Pancreas (tissue), 10 donors: ENCODE data around the gene LAPTM4A. TPM values are rescaled to one million over a fixed set of nuclear protein-coding genes. Genes with fewer than 3 reads are reported as not detected.
"Not testable (repeated sequence)": the region's sequence is repeated elsewhere in the genome, so short reads cannot be mapped to it uniquely, and the experiment has no call there.

Experiments
- ATAC-seq, 4 donors: fragments of 200-7000 bp; cut with Tn5 transposase; one replicate each; pipeline versions ENCODE4 v1.8.0 to v1.9.1; 2020; ENCODE audit warnings: mild to moderate bottlenecking in 4 of 4, moderate library complexity in 4 of 4
- DNase-seq, 6 donors: peaks; one replicate each; pipeline ENCODE4 v3.0.0-alpha.2; 2020
- FAIRE-seq: peaks from 2 replicates; lab custom pipeline; 2012; peaks lifted over from hg19 to GRCh38; lab: Jason Lieb, UNC
- H3K27ac ChIP-seq, 4 donors: fragments of 200-600 bp; sonication (generic); 1 replicate in 3 of 4; 2 replicates in 1 of 4; pipeline versions ENCODE4 v1.5.0 to v1.8.0; 2020
- H3K27me3 ChIP-seq, 4 donors: fragments of 200-600 bp; one replicate each; pipeline ENCODE4 v1.8.0; 2021
- H3K36me3 ChIP-seq, 3 donors: fragments of 200-600 bp; sonication (generic) in 1 of 3; one replicate each; pipeline versions ENCODE4 v1.5.0 to v1.8.0; 2020 to 2021
- H3K4me1 ChIP-seq, 3 donors: fragments of 200-600 bp; one replicate each; pipeline ENCODE4 v1.8.0; 2021
- H3K4me3 ChIP-seq, 4 donors: fragments of 200-600 bp; sonication (generic) in 2 of 4; one replicate each; pipeline versions ENCODE4 v1.5.0 to v1.8.0; 2020 to 2021
- H3K9me3 ChIP-seq, 4 donors: fragments of 200-600 bp; one replicate each; pipeline ENCODE4 v1.8.0; 2021
- CTCF ChIP-seq, 4 donors: fragments of 200-600 bp; sonication (generic) in 3 of 4; IDR thresholded peaks; one replicate each; pipeline versions ENCODE4 v1.5.0 to v1.8.0; 2021; ENCODE audit warnings: antibody characterized with exemption in 4 of 4
- WGBS, 2 donors: extraction: QIAGEN DNeasy Blood & Tissue Kit; methylation state at CpG; one replicate each; pipeline ENCODE4 v1.1.7; 2013; 5-methylcytosine and 5-hydroxymethylcytosine counted together
- intact Hi-C, 3 donors: fragments of 100-400 bp; cut with DNase I; formaldehyde crosslinking; loops; one replicate each; pipeline versions ENCODE4 v1.11.1 to v1.14.2; 2022
- polyA plus RNA-seq, 2 donors: library from polyadenylated mRNA; stranded (reverse); fragments of 200-250 nt; gene quantifications; one replicate each; pipeline ENCODE4 v1.2.3, GENCODE V29; 2013
- total RNA-seq, 6 donors: library from RNA; stranded (reverse); fragmentation: NEBNext Ultra II Directional in 4 of 6; extraction: Animal tissue kit (Norgen Biotek cat#: 25700) in 4 of 6; gene quantifications; one replicate each; pipeline versions ENCODE4 v1.2.1 to v1.2.4, GENCODE V29; 2021 to 2023
- donor health status: healthy with polysubstance abuse.
- donor health status: DM: no; HTN: no; CAD: no; lungs with moderate emphysema.
- donor health status: DM: no; HTN: no; CAD: no.
- donor health status: control.
- donor health status: control.
- donor health status: Bipolar disorder and iron deficiency.
- donor health status: DM: yes; HTN: yes; CAD: no.
- donor health status: DM: no; HTN: no; CAD: no.
- donor health status: DM: no; HTN: no; CAD: no.
- donor health status: DM: yes; HTN: yes; CAD: no.

Gene LAPTM4A
- total and polyA plus RNA-seq, 8 donors = 57.8 to 163 (median 98.7) TPM

- no peak for DNase-seq
- intact Hi-C loops = no loop called here
- H3K27ac ChIP-seq = no peak overlapping the region
- peaks cover 13 to 33% (median 18%) of the 10 kb centered on the region in 3 donors for H3K4me1 ChIP-seq
- ATAC-seq = no peak
- H3K9me3 ChIP-seq = no peaks in the 10 kb centered on the region
- no peaks in the 10 kb centered on the region for H3K27me3 ChIP-seq
- H3K4me3 ChIP-seq = no peak overlapping the region
- WGBS, 2 donors = 85 to 90% methylated on average over 6 of the region's 6 CpGs
- TF ChIP-seq CTCF (IDR thresholded peaks at IDR 0.05) = no peak
- no peak for FAIRE-seq
- no peaks in the 10 kb centered on the region for H3K36me3 ChIP-seq
Measured at GRCh38 chr2:20076757-20077156, 25.3 kb upstream of the LAPTM4A start.

- no peaks in the 10 kb centered on the region for H3K27me3 ChIP-seq
- H3K27ac ChIP-seq = peak overlapping the region in 1 of 4 donors; percentile 77
Measured at GRCh38 chr2:20074901-20075300, 23.5 kb upstream of the LAPTM4A start.

GRCh38 chr2:20074046-20074648 is 22.7 kb upstream of the LAPTM4A start:
- DNase-seq = peak in 5 of 6 donors; percentile 55 to 82 (median 61)
- peaks cover 13 to 35% (median 23%) of the 10 kb centered on the region in 3 donors for H3K4me1 ChIP-seq
- H3K36me3 ChIP-seq, intact Hi-C loops, H3K27me3 ChIP-seq, H3K9me3 ChIP-seq, H3K4me3 ChIP-seq: not testable (repeated sequence)
- peak; percentile 75 for FAIRE-seq
- peak in 3 of 4 donors; percentile 51 to 67 (median 53) for ATAC-seq
- 27 to 30% methylated on average over 9 of the region's 9 CpGs for WGBS, 2 donors
- H3K27ac ChIP-seq = peak overlapping the region; percentile 35 to 78 (median 60)

More at GRCh38 chr2:20074901-20075300, 23.5 kb upstream of the LAPTM4A start:
- DNase-seq = no peak
- no peak for FAIRE-seq
- TF ChIP-seq CTCF (IDR thresholded peaks at IDR 0.05) = no peak
- 69% methylated on average over 8 of the region's 8 CpGs for WGBS, 2 donors
- intact Hi-C loops = no loop called here
- H3K9me3 ChIP-seq = no peaks in the 10 kb centered on the region
- peak in 1 of 4 donors; percentile 7 for ATAC-seq
- peaks cover 13 to 35% (median 23%) of the 10 kb centered on the region in 3 donors for H3K4me1 ChIP-seq
- H3K4me3 ChIP-seq = no peak overlapping the region
- H3K36me3 ChIP-seq = no peaks in the 10 kb centered on the region

GRCh38 chr2:20073460-20073859 is 22.0 kb upstream of the LAPTM4A start:
- WGBS, 2 donors = 41 to 47% methylated on average over 2 of the region's 2 CpGs
- no peak for FAIRE-seq
- H3K27ac ChIP-seq = peak overlapping the region; percentile 35 to 78 (median 60)

More at GRCh38 chr2:20073460-20073859, 22.0 kb upstream of the LAPTM4A start:
- H3K4me3 ChIP-seq = no peak overlapping the region
- DNase-seq = no peak
- H3K4me1 ChIP-seq = peaks cover 13 to 35% (median 23%) of the 10 kb centered on the region in 3 donors
- intact Hi-C loops = no loop called here
- no peaks in the 10 kb centered on the region for H3K27me3 ChIP-seq
- no peaks in the 10 kb centered on the region for H3K9me3 ChIP-seq
- no peak for TF ChIP-seq CTCF (IDR thresholded peaks at IDR 0.05)
- H3K36me3 ChIP-seq = no peaks in the 10 kb centered on the region
- ATAC-seq = peak in 2 of 4 donors; percentile 4 to 31
